ENCODE measurements around the gene AUTS2. TPM values are rescaled to one million over a fixed set of nuclear protein-coding genes. Genes with fewer than 3 reads are reported as not detected.
A peak's percentile ranks its signal among the peaks of the same experiment; 100 is the strongest.

The AUTS2 gene
- total and polyA plus RNA-seq, 9 of the 15 experiments (the other 6 are each of a cell fraction or from before 2014, with no cell fraction given): 0.58 TPM; not detected in 8

DNA sequence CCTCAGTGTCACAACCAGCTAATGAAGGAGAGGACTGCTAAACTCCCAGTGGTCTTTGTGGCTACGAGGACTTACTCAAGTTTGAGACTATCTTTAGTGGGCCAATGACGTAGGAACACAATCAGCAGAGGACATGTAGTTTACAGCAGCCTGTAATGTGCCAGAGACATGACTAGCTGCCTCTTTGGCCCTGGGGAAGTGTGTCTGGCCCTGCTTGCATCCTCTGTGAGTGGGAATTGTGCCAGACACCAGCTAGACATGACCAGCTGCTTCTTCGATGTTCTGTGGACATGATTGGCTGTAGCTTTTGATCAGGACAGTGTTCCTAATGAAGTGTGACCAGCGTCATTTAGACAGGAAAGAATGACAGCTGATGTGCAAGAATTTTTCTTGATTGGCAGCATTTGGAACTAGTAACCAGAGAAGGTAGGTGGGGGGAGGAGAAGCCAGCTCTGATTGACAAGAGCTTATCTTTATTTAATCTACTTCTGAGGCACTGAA is 141.7 kb downstream of the AUTS2 start:
- Histone ChIP-seq H3K4me3 (no peak overlapping the region), H3K79me2 (ENCODE audit: control insufficient read depth, insufficient read depth, low read length) (no peaks in the 10 kb centered on the region), H3K27me3 (ENCODE audit: control insufficient read depth in 2 of 2, insufficient read depth in 2 of 2, low read length in 2 of 2) (no peaks in the 10 kb centered on the region), H3K4me1 (replicated peaks in 1 of 2; ENCODE audit: control insufficient read depth in 2 of 2, insufficient read depth in 2 of 2, low read length in 2 of 2) (no peaks in the 10 kb centered on the region), H2AFZ (ENCODE audit: low read depth, low read length) (no peak overlapping the region), H3K36me3 (ENCODE audit: control insufficient read depth, insufficient read depth, low read length) (no peaks in the 10 kb centered on the region), H3K4me2 (ENCODE audit: insufficient read depth, low read length) (no peak overlapping the region), H3K9me1 (ENCODE audit: control insufficient read depth, insufficient read depth, low read length) (no peaks in the 10 kb centered on the region), H3K27ac (ENCODE audit: extremely low read depth, low read depth, low read length) (no peak overlapping the region), H3K9me3 (replicated peaks; ENCODE audit: control insufficient read depth, insufficient read depth, low read depth, low read length) (no peaks in the 10 kb centered on the region), H3K9ac (ENCODE audit: insufficient read depth in 1 of 2, low read depth in 2 of 2, low read length in 2 of 2) (no peak overlapping the region), H4K20me1 (replicated peaks; ENCODE audit: control insufficient read depth, insufficient read depth, low read length) (no peaks in the 10 kb centered on the region)
- in situ Hi-C loops (cut with MboI) (no loop called here), intact Hi-C loops (cut with micrococcal nuclease) (loop anchor here (10.0 kb wide), 1 partner anchor 65 kb away; no protein-coding TSS in a partner anchor)
- ChIA-PET POLR2A (no interaction called here), CTCF (ENCODE audit: low intra/inter-chr PET ratio) (no interaction called here)
- DNase-seq (ENCODE audit: extremely low read depth in 1 of 4, low spot score in 3 of 4) (no peak), ATAC-seq (no peak), FAIRE-seq (peak; percentile 64)
- 0% methylated on average over 4 of the region's 4 CpGs for WGBS (ENCODE audit: insufficient coverage, low coverage, missing lambda C conversion rate)
- TF ChIP-seq, protein P1, sequence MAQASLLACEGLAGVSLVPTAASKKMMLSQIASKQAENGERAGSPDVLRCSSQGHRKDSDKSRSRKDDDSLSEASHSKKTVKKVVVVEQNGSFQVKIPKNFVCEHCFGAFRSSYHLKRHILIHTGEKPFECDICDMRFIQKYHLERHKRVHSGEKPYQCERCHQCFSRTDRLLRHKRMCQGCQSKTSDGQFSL (CRISPR knock-in tag; IDR thresholded peaks at IDR 0.05): no peak
- TF ChIP-seq, protein P1 (tag; IDR thresholded peaks at IDR 0.05): no peak
- TF ChIP-seq CREB1 (IDR thresholded peaks at IDR 0.05) (no peak), CREB1 (CRISPR knock-in tag; IDR thresholded peaks at IDR 0.05) (no peak), KLF16 (IDR thresholded peaks at IDR 0.05) (no peak)
- TF ChIP-seq, protein P2, sequence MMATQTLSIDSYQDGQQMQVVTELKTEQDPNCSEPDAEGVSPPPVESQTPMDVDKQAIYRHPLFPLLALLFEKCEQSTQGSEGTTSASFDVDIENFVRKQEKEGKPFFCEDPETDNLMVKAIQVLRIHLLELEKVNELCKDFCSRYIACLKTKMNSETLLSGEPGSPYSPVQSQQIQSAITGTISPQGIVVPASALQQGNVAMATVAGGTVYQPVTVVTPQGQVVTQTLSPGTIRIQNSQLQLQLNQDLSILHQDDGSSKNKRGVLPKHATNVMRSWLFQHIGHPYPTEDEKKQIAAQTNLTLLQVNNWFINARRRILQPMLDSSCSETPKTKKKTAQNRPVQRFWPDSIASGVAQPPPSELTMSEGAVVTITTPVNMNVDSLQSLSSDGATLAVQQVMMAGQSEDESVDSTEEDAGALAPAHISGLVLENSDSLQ (IDR thresholded peaks at IDR 0.05): 0 out of 2 replicates have a peak, but pooled peaks have one; percentile 10
- no TSS peak for BruUV-seq (replicated peaks)
